ENCODE measurements around the gene DNASE2B.
A peak's percentile ranks its signal among the peaks of the same experiment; 100 is the strongest.
"Not testable (repeated sequence)": the region's sequence is repeated elsewhere in the genome, so short reads cannot be mapped to it uniquely, and the experiment has no call there.

Gene DNASE2B

DNA sequence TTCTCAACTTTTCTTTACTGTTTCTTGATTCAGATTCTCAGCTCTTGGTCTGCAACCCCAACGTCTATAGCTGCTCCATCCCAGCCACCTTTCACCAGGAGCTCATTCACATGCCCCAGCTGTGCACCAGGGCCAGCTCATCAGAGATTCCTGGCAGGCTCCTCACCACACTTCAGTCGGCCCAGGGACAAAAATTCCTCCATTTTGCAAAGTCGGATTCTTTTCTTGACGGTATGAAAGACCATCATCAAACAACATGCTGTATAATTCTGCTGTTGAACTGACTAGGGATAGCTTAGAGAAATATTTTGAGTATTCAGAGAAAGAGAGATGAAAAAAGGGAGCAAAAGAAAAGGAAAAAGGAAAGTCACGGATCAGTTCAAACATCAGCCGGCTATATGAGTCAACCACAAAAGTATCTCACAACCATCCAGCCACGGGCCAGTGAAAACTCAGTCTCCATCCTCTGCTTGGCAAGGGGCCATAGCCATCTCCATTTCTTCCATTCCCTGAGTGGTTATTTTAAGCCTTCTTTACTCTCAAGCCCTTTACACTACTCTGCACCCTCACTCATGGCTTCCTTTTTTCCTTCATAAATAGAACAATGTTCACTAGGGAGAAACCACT lies 14.1 kb downstream of the DNASE2B start:
- DNase-seq (ENCODE audit: low read depth, low spot score) = peak; percentile 62

- no peak for DNase-seq (ENCODE audit: low read depth, low spot score)
Measured at GRCh38 chr1:84415396-84415795, 17.1 kb downstream of the DNASE2B start.

DNA sequence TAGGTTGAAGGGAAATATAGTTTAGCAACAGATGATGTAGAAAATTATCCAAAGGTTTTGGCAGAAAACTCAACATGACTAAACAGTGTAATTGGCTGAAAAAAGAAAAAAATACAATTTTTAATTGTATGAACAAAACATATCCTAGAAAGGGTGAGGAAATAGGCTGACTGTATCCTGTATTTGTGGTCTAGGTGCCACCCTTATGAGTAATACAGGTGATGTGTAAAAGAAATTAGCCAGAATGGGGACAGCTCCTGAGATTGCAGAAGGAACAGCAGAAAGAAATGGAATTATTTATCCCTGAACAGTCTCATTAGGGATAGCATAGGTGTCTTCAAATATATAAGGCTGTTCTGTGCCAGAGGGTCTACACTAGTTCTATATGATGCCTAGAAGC lies 24.6 kb downstream of the DNASE2B start:
- DNase-seq (ENCODE audit: low read depth, low spot score) = no peak

- no peak for DNase-seq (ENCODE audit: low read depth, low spot score)
Measured at GRCh38 chr1:84424513-84425149, 26.3 kb downstream of the DNASE2B start.

DNA sequence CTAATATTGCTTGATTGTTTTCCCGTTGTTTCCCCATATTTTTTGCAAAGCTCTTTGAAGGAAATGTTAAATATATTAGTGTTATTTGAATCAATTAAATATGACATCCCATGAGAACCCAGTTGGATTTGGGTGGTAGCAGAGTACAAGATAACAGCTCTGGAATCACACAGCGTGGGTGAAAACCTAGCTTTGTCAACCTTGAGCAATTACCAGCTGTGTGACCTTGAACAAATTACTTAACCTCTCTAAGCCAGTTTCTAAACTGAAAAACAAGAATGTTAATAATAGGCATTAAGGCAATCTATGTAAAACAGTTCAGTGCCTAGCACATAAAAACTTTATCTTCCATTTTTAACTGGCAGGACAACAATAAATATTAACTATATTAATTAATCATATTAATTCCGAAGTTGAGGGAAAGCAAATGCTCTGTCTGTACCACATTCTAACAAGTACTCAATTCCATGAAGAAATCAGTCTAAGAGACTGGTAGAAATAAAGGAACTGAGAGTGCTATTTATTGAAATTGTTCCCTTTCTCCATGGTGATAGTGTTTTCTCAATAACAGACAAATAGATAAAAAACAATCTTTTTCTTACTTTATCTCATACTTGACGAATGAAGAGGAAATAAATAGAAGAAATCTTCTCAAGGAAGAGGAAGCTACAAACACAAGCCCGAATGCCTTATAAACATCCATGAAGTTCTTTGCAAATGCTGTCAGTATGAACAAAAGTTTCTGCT lies 27.0 kb downstream of the DNASE2B start:
- DNase-seq (ENCODE audit: low read depth, low spot score) = no peak

GRCh38 chr1:84426376-84426775 lies 28.1 kb downstream of the DNASE2B start:
- DNase-seq (ENCODE audit: low read depth, low spot score) = no peak

DNA sequence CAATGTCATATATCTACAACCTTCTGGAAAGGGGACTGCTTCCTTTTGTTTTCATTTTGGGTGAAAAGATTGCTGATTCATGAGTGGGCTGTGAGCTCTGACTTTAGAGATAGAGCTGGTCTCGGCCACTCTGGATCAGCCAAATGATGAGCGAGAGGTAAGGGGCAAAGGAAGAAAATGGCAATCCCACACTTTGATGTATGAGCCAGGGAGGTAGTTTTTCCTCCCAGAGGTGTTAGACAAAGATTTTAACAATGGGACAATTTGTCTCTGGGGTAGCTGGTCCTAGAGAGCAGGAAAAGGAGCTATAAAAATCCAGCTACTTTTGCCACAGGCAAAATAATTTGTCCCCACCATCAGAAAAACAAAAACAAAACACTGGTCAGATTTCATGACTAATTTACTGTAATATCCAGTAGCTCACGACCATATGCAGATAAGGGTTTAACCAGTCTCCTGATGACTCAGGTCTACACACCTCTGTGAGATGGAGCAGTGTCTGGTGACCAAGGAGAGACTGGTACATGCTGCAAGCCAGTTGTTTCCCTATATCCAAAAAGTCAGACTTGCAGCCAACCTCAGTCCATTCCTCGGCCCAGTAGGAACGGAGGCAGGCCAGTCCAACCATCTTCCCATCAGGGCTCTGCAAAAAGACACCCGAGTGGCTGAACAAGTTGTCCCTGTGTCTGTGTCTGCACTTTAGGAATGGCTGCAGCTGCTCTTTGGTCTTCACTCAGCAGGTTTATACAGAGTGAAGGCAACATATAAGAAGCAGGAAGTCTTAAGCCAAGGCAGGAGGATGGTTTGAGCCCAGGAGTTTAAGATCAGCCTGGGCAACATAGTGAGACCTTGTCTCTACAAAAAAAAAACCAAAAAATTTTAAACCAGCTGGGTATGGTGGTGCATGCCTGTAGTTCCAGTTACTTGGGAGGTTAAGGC lies 29.2 kb downstream of the DNASE2B start:
- DNase-seq (ENCODE audit: low read depth, low spot score) = peak; percentile 25

DNA sequence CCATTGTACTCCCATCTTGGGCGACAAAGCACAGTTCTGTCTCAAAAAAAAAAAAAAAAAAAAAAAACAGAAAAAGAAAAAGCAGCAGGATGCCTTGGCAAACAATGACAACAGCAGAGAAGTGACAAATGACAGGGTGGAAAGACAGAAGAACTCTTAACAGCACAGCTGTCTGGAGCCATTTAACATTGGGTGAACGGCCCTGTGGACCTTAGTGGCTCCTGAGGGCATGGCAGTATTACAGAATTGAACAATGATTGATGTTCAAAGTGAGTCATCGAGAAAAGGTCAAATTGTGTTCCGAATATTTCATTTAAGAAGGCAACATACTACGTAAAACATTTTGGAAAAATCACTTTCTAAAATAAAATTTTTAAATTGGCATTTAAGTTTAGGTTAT lies 30.0 kb downstream of the DNASE2B start:
- no peak for DNase-seq (ENCODE audit: low read depth, low spot score)

- DNase-seq (ENCODE audit: low read depth, low spot score) = no peak
Measured at GRCh38 chr1:84429231-84429630, 30.9 kb downstream of the DNASE2B start.

DNA sequence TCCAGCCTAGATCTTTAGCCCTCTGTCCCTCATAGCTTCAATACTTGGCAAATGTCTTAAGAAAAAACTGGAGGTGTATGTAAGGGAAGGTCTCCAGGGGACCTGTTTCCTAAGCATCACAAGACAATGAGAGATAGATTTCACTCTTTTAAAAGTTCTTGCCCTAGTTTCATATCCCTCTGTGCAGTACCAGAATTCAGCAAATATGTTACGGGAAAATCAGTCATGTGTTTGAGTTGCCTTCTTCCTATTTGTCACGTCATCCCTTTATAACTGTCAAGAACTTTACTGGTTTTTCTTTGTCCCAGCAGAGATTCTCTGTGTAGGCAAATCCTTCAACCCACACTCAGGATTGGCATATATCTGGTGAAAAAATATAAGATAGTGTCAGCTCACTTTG lies 32.3 kb downstream of the DNASE2B start:
- no peak for DNase-seq (ENCODE audit: low read depth, low spot score)

- peak; percentile 84 for DNase-seq (ENCODE audit: low read depth, low spot score)
Measured at GRCh38 chr1:84433258-84434080, 35.2 kb downstream of the DNASE2B start.

- no peak for DNase-seq (ENCODE audit: low read depth, low spot score)
Measured at GRCh38 chr1:84434081-84434769, 35.9 kb downstream of the DNASE2B start.

DNA sequence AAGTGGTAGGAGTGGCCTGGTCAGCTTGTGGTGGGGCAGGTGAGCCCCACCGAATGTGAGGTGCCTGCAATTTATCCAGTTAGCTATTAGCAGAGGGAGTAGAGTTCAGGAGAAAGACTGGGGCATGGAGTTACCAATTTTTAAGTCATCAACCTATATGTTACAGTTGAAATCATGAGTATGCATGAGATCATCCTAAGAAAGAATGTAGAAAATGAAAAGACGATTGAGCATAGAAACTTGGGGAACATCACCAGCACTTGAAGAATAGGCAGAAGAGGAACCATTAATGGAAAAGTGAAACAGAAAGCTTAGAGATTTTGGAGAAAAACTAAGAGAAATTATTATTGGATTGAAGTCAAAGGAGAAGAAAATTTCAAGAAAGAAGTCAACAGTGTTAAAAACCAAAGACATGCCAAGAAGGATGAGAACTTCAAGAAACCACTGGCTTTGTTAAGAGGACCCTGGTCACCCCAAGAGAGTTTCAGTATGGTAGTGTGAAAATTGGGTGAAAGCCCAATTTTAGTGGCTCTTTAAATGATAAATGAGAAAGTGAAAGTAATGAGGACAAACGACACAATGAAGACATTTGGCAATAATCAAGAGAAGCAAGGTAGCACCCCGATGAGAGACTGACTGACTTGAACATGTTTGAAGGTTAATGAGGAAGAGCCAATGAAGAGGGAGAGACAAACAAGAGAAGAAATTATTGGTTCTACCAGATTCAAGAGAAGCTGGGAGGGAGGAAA lies 36.7 kb downstream of the DNASE2B start:
- DNase-seq (ENCODE audit: low read depth, low spot score) = no peak

DNA sequence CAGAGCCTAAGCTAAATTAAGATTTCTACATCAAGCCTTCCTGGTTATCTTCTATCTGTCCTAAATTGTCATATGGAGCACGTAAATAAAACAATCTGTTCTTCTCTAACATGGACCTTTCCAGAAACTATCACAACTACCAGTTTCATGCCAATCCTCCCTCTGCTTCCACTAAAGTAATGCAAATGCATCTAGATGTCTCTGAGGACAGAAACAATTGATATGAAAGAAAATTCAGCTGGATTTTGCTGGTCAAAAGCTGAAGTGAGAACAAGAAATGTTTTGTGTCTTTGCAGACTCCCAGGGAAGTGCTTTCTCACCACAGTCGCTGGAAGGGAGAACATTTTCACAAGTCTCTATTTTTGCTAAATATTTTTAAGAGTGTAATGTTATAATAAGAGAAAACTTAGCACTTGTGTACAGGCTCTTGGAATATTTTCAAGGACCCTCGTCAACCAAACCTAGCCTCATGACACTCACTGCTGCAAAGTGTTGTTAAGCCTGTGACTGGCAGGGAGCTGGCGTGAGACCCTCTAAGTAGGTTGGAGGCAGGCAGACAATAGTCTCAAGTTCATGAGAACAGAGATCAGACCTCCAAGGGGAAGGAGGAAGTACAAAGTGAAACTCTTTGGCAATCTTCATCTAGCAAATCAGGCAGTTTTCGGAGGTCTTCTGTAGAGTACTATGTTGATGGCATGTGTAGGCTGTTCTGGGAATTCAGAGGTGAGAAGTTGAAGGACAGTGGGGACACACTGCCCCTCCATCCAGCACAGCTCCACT lies 38.8 kb downstream of the DNASE2B start:
- no peak for DNase-seq (ENCODE audit: low read depth, low spot score)

DNA sequence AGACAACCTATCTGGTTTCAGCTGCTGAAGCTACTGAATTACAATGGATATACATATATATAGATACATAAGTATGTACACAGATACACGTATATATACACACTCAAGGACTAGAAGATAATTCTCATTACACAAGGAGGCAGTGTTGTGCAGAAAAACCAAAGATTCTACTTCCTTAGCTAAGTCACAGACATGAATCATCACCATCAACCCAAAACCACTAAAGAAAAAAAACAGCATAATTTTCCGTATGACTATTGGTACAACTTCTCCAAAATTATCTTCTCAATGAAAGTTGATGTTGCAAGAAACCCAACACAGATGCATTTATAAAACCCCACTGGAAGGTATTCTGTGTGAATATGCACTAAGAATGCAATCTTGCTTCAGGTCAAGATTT lies 44.0 kb downstream of the DNASE2B start:
- DNase-seq (ENCODE audit: low read depth, low spot score) = peak; percentile 80

GRCh38 chr1:84442747-84443646 lies 44.7 kb downstream of the DNASE2B start:
- DNase-seq (ENCODE audit: low read depth, low spot score) = not testable (repeated sequence)

- not testable (repeated sequence) for DNase-seq (ENCODE audit: low read depth, low spot score)
Measured at GRCh38 chr1:84448704-84449103, 50.4 kb downstream of the DNASE2B start.

DNA sequence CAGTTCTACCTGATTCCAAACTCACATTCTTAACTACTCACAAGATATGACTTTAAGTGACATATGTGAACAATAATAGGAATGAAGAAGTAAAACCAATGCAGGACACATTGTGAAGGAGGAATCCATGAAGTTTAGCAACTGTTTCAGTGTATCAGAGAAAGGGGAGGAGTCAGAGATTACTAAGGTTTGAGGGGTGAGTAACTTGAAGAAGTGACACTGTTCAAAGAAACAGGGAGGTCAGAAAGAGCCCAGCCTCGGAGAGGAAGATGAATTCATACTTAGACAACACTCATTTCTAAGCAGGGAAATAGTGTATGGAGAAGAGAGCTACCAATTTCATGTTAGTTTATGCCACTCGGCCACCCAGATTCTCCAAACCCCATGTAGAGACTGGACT lies 52.6 kb downstream of the DNASE2B start:
- DNase-seq (ENCODE audit: low read depth, low spot score) = no peak

Data from astrocyte of the hippocampus (primary cell).